Measurements from ENCODE around the gene EML2.
A peak's percentile ranks its signal among the peaks of the same experiment; 100 is the strongest.

The EML2 gene

GRCh38 chr19:45681391-45682015 lies 42.3 kb upstream of the EML2 start (continued):
- TF ChIP-seq ZNF624 (tag by site-specific recombination; IDR thresholded peaks at IDR 0.05) (no peak), ZNF133 (tag by site-specific recombination; IDR thresholded peaks at IDR 0.05) (no peak), SALL2 (tag by site-specific recombination; IDR thresholded peaks at IDR 0.05; ENCODE audit: borderline replicate concordance) (no peak), ZNF521 (tag by site-specific recombination; IDR thresholded peaks at IDR 0.05) (no peak), ZNF114 (tag by site-specific recombination; IDR thresholded peaks at IDR 0.05) (no peak), ZNF10 (tag by site-specific recombination; IDR thresholded peaks at IDR 0.05) (peak; percentile 76), ZNF18 (tag by site-specific recombination; IDR thresholded peaks at IDR 0.05) (no peak), ZNF174 (tag by site-specific recombination; IDR thresholded peaks at IDR 0.05) (no peak), ZNF843 (tag by site-specific recombination; IDR thresholded peaks at IDR 0.05) (no peak), ZNF112 (tag by site-specific recombination; IDR thresholded peaks at IDR 0.05) (no peak), ZNF169 (tag by site-specific recombination; IDR thresholded peaks at IDR 0.05) (no peak), ZNF404 (tag by site-specific recombination; IDR thresholded peaks at IDR 0.05) (no peak), ZNF362 (tag by site-specific recombination; IDR thresholded peaks at IDR 0.05) (no peak), ZNF214 (tag by site-specific recombination; IDR thresholded peaks at IDR 0.05; ENCODE audit: borderline replicate concordance) (no peak), ZNF221 (tag by site-specific recombination; IDR thresholded peaks at IDR 0.05; ENCODE audit: borderline replicate concordance) (no peak), ZNF747 (tag by site-specific recombination; IDR thresholded peaks at IDR 0.05) (no peak), PRDM1 (tag by site-specific recombination; IDR thresholded peaks at IDR 0.05) (no peak), ZNF416 (tag by site-specific recombination; IDR thresholded peaks at IDR 0.05) (no peak), WT1 (tag by site-specific recombination; IDR thresholded peaks at IDR 0.05) (no peak), ZNF16 (tag by site-specific recombination; IDR thresholded peaks at IDR 0.05; ENCODE audit: low read depth) (no peak), ZBTB17 (tag by site-specific recombination; IDR thresholded peaks at IDR 0.05) (peak; percentile 78), ZNF560 (tag by site-specific recombination; IDR thresholded peaks at IDR 0.05; ENCODE audit: borderline replicate concordance) (peak; percentile 100), BCL11B (tag by site-specific recombination; IDR thresholded peaks at IDR 0.05; ENCODE audit: low read depth) (peak; percentile 64), ZNF777 (tag by site-specific recombination; IDR thresholded peaks at IDR 0.05; ENCODE audit: borderline replicate concordance) (no peak), IKZF3 (tag by site-specific recombination; IDR thresholded peaks at IDR 0.05) (0 out of 2 replicates have a peak, but pooled peaks have one; percentile 19)
- TF ChIP-seq, protein P1, sequence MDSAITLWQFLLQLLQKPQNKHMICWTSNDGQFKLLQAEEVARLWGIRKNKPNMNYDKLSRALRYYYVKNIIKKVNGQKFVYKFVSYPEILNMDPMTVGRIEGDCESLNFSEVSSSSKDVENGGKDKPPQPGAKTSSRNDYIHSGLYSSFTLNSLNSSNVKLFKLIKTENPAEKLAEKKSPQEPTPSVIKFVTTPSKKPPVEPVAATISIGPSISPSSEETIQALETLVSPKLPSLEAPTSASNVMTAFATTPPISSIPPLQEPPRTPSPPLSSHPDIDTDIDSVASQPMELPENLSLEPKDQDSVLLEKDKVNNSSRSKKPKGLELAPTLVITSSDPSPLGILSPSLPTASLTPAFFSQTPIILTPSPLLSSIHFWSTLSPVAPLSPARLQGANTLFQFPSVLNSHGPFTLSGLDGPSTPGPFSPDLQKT (IDR thresholded peaks at IDR 0.05; ENCODE audit: borderline replicate concordance, low read depth, low read length) = no peak
- TF ChIP-seq, protein P2, sequence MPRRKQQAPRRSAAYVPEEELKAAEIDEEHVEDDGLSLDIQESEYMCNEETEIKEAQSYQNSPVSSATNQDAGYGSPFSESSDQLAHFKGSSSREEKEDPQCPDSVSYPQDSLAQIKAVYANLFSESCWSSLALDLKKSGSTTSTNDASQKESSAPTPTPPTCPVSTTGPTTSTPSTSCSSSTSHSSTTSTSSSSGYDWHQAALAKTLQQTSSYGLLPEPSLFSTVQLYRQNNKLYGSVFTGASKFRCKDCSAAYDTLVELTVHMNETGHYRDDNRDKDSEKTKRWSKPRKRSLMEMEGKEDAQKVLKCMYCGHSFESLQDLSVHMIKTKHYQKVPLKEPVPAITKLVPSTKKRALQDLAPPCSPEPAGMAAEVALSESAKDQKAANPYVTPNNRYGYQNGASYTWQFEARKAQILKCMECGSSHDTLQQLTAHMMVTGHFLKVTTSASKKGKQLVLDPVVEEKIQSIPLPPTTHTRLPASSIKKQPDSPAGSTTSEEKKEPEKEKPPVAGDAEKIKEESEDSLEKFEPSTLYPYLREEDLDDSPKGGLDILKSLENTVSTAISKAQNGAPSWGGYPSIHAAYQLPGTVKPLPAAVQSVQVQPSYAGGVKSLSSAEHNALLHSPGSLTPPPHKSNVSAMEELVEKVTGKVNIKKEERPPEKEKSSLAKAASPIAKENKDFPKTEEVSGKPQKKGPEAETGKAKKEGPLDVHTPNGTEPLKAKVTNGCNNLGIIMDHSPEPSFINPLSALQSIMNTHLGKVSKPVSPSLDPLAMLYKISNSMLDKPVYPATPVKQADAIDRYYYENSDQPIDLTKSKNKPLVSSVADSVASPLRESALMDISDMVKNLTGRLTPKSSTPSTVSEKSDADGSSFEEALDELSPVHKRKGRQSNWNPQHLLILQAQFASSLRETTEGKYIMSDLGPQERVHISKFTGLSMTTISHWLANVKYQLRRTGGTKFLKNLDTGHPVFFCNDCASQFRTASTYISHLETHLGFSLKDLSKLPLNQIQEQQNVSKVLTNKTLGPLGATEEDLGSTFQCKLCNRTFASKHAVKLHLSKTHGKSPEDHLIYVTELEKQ (tag by site-specific recombination; IDR thresholded peaks at IDR 0.05; ENCODE audit: borderline replicate concordance) = no peak
- TF ChIP-seq, protein P3, sequence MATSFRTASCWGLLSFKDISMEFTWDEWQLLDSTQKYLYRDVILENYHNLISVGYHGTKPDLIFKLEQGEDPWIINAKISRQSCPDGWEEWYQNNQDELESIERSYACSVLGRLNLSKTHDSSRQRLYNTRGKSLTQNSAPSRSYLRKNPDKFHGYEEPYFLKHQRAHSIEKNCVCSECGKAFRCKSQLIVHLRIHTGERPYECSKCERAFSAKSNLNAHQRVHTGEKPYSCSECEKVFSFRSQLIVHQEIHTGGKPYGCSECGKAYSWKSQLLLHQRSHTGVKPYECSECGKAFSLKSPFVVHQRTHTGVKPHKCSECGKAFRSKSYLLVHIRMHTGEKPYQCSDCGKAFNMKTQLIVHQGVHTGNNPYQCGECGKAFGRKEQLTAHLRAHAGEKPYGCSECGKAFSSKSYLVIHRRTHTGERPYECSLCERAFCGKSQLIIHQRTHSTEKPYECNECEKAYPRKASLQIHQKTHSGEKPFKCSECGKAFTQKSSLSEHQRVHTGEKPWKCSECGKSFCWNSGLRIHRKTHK (tag by site-specific recombination; IDR thresholded peaks at IDR 0.05) = no peak
- TF ChIP-seq, protein P4, sequence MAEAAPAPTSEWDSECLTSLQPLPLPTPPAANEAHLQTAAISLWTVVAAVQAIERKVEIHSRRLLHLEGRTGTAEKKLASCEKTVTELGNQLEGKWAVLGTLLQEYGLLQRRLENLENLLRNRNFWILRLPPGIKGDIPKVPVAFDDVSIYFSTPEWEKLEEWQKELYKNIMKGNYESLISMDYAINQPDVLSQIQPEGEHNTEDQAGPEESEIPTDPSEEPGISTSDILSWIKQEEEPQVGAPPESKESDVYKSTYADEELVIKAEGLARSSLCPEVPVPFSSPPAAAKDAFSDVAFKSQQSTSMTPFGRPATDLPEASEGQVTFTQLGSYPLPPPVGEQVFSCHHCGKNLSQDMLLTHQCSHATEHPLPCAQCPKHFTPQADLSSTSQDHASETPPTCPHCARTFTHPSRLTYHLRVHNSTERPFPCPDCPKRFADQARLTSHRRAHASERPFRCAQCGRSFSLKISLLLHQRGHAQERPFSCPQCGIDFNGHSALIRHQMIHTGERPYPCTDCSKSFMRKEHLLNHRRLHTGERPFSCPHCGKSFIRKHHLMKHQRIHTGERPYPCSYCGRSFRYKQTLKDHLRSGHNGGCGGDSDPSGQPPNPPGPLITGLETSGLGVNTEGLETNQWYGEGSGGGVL (tag by site-specific recombination; IDR thresholded peaks at IDR 0.05) = peak; percentile 69
